ENCODE results near the gene DCHS1.

The DCHS1 gene

GRCh38 chr11:6646918-6647679 is 8.5 kb downstream of the DCHS1 start:
- Mint-ChIP-seq H3K9me3 (no peaks in the 10 kb centered on the region), H3K27ac (no peak overlapping the region), H3K4me3 (no peak overlapping the region), H3K27me3 (no peaks in the 10 kb centered on the region), H3K36me3 (no peaks in the 10 kb centered on the region), H3K4me1 (peaks cover 0 to 5% of the 10 kb centered on the region in 2 donors)
- ATAC-seq (replicated peaks), result peak; percentile 96 to 98
- DNase-seq, result peak; percentile 35

GRCh38 chr11:6646576-6646917 is 9.1 kb downstream of the DCHS1 start:
- Mint-ChIP-seq H3K27ac (no peak overlapping the region), H3K36me3 (no peaks in the 10 kb centered on the region), H3K4me3 (no peak overlapping the region), H3K27me3 (no peaks in the 10 kb centered on the region), H3K4me1 (peaks cover 0 to 5% of the 10 kb centered on the region in 2 donors), H3K9me3 (no peaks in the 10 kb centered on the region)
- ATAC-seq (replicated peaks), result peak; percentile 5 to 12
- no peak for DNase-seq

GRCh38 chr11:6646071-6646470 is 9.5 kb downstream of the DCHS1 start:
- no peaks in the 10 kb centered on the region for H3K27me3 Mint-ChIP-seq
- H3K4me1 Mint-ChIP-seq, result peaks cover 0 to 5% of the 10 kb centered on the region in 2 donors
- no peak overlapping the region for H3K4me3 Mint-ChIP-seq
- no peak overlapping the region for H3K27ac Mint-ChIP-seq
- no peaks in the 10 kb centered on the region for H3K36me3 Mint-ChIP-seq
- DNase-seq, result peak; percentile 28
- ATAC-seq (replicated peaks), result peak; percentile 49 to 57
- no peaks in the 10 kb centered on the region for H3K9me3 Mint-ChIP-seq

- no peaks in the 10 kb centered on the region for H3K36me3 Mint-ChIP-seq
- ATAC-seq (replicated peaks) (no peak), DNase-seq (no peak)
- no peak overlapping the region for H3K27ac Mint-ChIP-seq
- no peaks in the 10 kb centered on the region for H3K27me3 Mint-ChIP-seq
- no peaks in the 10 kb centered on the region for H3K9me3 Mint-ChIP-seq
- no peak overlapping the region for H3K4me3 Mint-ChIP-seq
- H3K4me1 Mint-ChIP-seq, result peaks cover 5 to 9% of the 10 kb centered on the region in 2 donors
These were observed 12.7 kb downstream of the DCHS1 start for GRCh38 chr11:6642957-6643356.

GRCh38 chr11:6640985-6641701 is 14.5 kb downstream of the DCHS1 start:
- H3K27ac Mint-ChIP-seq, result no peak overlapping the region
- H3K4me1 Mint-ChIP-seq, result peaks cover 5 to 9% of the 10 kb centered on the region in 2 donors
- ATAC-seq (replicated peaks) (no peak), DNase-seq (no peak)
- no peaks in the 10 kb centered on the region for H3K27me3 Mint-ChIP-seq
- no peaks in the 10 kb centered on the region for H3K9me3 Mint-ChIP-seq
- H3K36me3 Mint-ChIP-seq, result no peaks in the 10 kb centered on the region
- no peak overlapping the region for H3K4me3 Mint-ChIP-seq

GRCh38 chr11:6640036-6640984 is 15.3 kb downstream of the DCHS1 start:
- Mint-ChIP-seq H3K36me3 (no peaks in the 10 kb centered on the region), H3K27ac (no peak overlapping the region), H3K27me3 (no peaks in the 10 kb centered on the region), H3K4me3 (no peak overlapping the region), H3K4me1 (peaks cover 5 to 9% of the 10 kb centered on the region in 2 donors), H3K9me3 (no peaks in the 10 kb centered on the region)
- ATAC-seq (replicated peaks) (no peak), DNase-seq (no peak)

GRCh38 chr11:6638429-6638828 is 17.2 kb downstream of the DCHS1 start:
- peaks cover 4 to 5% of the 10 kb centered on the region in 2 donors for H3K4me1 Mint-ChIP-seq
- no peaks in the 10 kb centered on the region for H3K27me3 Mint-ChIP-seq
- DNase-seq (no peak), ATAC-seq (replicated peaks) (no peak)
- H3K9me3 Mint-ChIP-seq, result no peaks in the 10 kb centered on the region
- H3K27ac Mint-ChIP-seq, result no peak overlapping the region
- H3K36me3 Mint-ChIP-seq, result no peaks in the 10 kb centered on the region
- H3K4me3 Mint-ChIP-seq, result no peak overlapping the region

- Mint-ChIP-seq H3K27me3 (no peaks in the 10 kb centered on the region), H3K9me3 (no peaks in the 10 kb centered on the region), H3K36me3 (no peaks in the 10 kb centered on the region), H3K27ac (no peak overlapping the region), H3K4me1 (peaks cover 4 to 5% of the 10 kb centered on the region in 2 donors), H3K4me3 (no peak overlapping the region)
- DNase-seq (no peak), ATAC-seq (replicated peaks) (no peak)
These were observed 17.7 kb downstream of the DCHS1 start for GRCh38 chr11:6637871-6638270.

- H3K27ac Mint-ChIP-seq, result no peak overlapping the region
- DNase-seq (no peak), ATAC-seq (replicated peaks) (no peak)
- H3K36me3 Mint-ChIP-seq, result no peaks in the 10 kb centered on the region
- H3K27me3 Mint-ChIP-seq, result no peaks in the 10 kb centered on the region
- H3K9me3 Mint-ChIP-seq, result no peaks in the 10 kb centered on the region
- peaks cover 4 to 7% of the 10 kb centered on the region in 2 donors for H3K4me1 Mint-ChIP-seq
- no peak overlapping the region for H3K4me3 Mint-ChIP-seq
These were observed 19.1 kb downstream of the DCHS1 start for GRCh38 chr11:6636480-6636879.

GRCh38 chr11:6635082-6635932 is 20.3 kb downstream of the DCHS1 start:
- Mint-ChIP-seq H3K27me3 (no peaks in the 10 kb centered on the region), H3K36me3 (no peaks in the 10 kb centered on the region), H3K4me1 (peaks cover 4 to 11% of the 10 kb centered on the region in 2 donors), H3K4me3 (no peak overlapping the region), H3K27ac (no peak overlapping the region), H3K9me3 (no peaks in the 10 kb centered on the region)
- ATAC-seq (replicated peaks), result peak in 1 of 2 donors; percentile 38
- no peak for DNase-seq

GRCh38 chr11:6634534-6634933 is 21.1 kb downstream of the DCHS1 start:
- H3K4me3 Mint-ChIP-seq, result no peak overlapping the region
- H3K27me3 Mint-ChIP-seq, result no peaks in the 10 kb centered on the region
- DNase-seq, result no peak
- peaks cover 2 to 8% of the 10 kb centered on the region in 2 donors for H3K4me1 Mint-ChIP-seq
- no peak overlapping the region for H3K27ac Mint-ChIP-seq
- H3K36me3 Mint-ChIP-seq, result no peaks in the 10 kb centered on the region
- no peak for ATAC-seq (replicated peaks)
- no peaks in the 10 kb centered on the region for H3K9me3 Mint-ChIP-seq

- Mint-ChIP-seq H3K4me3 (no peak overlapping the region), H3K9me3 (no peaks in the 10 kb centered on the region), H3K4me1 (peaks cover 0 to 5% of the 10 kb centered on the region in 2 donors), H3K36me3 (no peaks in the 10 kb centered on the region), H3K27me3 (no peaks in the 10 kb centered on the region), H3K27ac (no peak overlapping the region)
- ATAC-seq (replicated peaks) (no peak), DNase-seq (no peak)
These were observed 21.9 kb downstream of the DCHS1 start for GRCh38 chr11:6633422-6634408.

Data from stimulated activated naive B cell treated with anti-CD40 and anti-IgM and Interleukin-4, amounts not matched to agents 10 μg/mL and 1 μg/mL and 100 μg/mL, for 72 hours (primary cell).